Activated naive CD4-positive, alpha-beta T cell treated with anti-CD3 and anti-CD28 coated beads, Interleukin-2, amount 10 ng/mL, durations not matched to agents 5 hours and 36 hours (primary cell): ENCODE measurements around the gene LYZL2. TPM values are rescaled to one million over a fixed set of nuclear protein-coding genes. Genes with fewer than 3 reads are reported as not detected.

Source experiments
- total RNA-seq, 2 experiments: library from RNA; stranded (reverse); gene quantifications; one replicate each; pipeline ENCODE4 v1.2.3, GENCODE V29; 2021

The LYZL2 gene
- total RNA-seq, result not detected

DNA sequence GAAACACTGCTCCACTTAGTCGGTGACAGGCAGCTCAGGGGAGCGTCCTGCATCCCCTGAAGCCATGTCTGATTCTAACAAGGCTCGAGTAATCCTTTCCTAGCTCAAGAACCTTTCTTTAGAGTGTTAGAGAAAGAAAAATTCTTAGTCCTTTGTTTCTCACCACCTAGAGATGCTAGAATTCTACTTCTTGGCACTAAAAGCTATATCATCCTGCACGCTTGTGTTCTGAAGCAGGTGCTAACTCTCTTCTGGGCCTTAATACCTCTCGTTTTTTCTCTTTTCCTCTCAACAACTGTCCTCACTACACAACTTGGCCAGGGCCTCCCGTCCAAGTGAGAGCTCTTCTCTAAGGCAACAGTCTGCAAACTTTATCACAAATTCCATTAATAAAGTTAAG lies at the start of gene LYZL2:
Gene LYZL2, minus strand, starts transcription at position 101 of the 400 bp plus-strand sequence. CDS start 2,838 bp downstream, outside the sequence.

Other genes starting within 250 kb of the LYZL2 start
- gene MAP3K8, start 195.6 kb downstream of the LYZL2 start, total RNA-seq, result 10 to 100 TPM; 13.0 to 14.1 TPM